GM18951 (cell line): Measurements from ENCODE around the gene GPR160.

Experiments
- POLR2A ChIP-seq: IDR thresholded peaks from 4 replicates; pipeline ENCODE4 v1.6.1; 2011; ENCODE audit warnings: mild to moderate bottlenecking; ENCODE audit not compliant: insufficient read length, insufficient read depth; ENCODE audit errors: extremely low read depth
- in situ Hi-C: fragments of 300-500 bp; cut with MboI; formaldehyde crosslinking; loops from one replicate; pipeline ENCODE4 v1.12.0; 2022; ENCODE audit warnings: low sequenced_read_pairs, mixed read lengths, inconsistent platforms; ENCODE audit not compliant: unreplicated experiment

The GPR160 gene

GRCh38 chr3:170062068-170062467 is 24.3 kb downstream of the GPR160 start:
- in situ Hi-C loops = loop anchor here (25.0 kb wide), 1 partner anchor 750 kb away; no protein-coding TSS in a partner anchor
- TF ChIP-seq POLR2A = no peak

- in situ Hi-C loops = loop anchor here (25.0 kb wide), 1 partner anchor 750 kb away; no protein-coding TSS in a partner anchor
- no peak for TF ChIP-seq POLR2A
These were observed 25.0 kb downstream of the GPR160 start for GRCh38 chr3:170062769-170063168.

DNA sequence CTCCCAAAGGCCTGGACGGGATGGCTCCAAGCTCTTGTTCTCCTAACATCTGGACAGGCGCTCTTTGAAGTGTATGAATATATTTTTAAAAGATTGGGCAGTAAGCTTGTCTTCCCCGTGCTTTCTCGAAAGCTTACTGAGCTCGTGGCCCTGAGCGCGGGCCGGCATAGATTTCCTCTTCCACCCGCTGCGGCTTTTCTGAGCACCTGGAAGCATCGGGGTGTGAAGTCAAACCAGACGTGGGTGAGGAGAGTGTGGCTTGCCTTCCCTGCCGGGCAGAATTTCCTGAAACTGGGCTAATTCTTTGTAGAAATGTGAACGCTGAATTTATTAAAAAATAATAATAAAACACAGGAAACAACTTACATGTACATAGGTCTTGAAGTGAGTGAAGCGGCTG is 25.9 kb downstream of the GPR160 start:
- no peak for TF ChIP-seq POLR2A
- in situ Hi-C loops = loop anchor here (25.0 kb wide), 1 partner anchor 749 kb away; no protein-coding TSS in a partner anchor

- in situ Hi-C loops = loop anchor here (25.0 kb wide), 1 partner anchor 748 kb away; no protein-coding TSS in a partner anchor
- no peak for TF ChIP-seq POLR2A
These were observed 26.3 kb downstream of the GPR160 start for GRCh38 chr3:170064108-170064507.

DNA sequence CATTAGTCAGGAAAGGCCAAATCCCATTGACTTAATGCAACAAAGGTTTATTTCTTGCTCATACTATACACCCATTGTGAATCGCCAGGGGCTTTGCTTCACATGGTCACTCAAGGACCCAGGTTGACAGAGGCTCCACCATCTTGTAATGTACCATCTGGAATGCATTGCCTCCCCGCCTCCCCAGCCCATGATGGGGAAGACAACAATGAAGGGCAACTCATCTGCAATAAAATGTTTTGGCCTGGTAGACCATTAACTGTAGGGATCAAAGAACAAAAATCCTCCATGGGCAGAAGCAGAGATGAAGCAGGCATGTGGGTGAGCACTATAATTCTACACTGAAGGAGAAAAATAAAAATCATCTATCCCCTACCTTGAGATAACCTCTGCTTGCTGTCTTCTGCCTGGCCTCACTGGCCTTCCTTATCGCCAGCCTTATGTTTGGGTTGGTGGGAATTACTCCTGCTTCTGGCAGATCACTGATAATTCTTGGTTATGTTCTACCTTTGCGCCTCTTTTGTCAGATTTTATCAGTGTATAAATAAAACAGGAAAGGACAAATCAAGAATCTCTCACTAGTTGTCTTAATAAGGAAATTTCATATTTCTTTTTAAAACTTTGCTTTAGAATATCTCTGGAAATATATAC is 37.8 kb downstream of the GPR160 start:
- in situ Hi-C loops = no loop called here
- no peak for TF ChIP-seq POLR2A

DNA sequence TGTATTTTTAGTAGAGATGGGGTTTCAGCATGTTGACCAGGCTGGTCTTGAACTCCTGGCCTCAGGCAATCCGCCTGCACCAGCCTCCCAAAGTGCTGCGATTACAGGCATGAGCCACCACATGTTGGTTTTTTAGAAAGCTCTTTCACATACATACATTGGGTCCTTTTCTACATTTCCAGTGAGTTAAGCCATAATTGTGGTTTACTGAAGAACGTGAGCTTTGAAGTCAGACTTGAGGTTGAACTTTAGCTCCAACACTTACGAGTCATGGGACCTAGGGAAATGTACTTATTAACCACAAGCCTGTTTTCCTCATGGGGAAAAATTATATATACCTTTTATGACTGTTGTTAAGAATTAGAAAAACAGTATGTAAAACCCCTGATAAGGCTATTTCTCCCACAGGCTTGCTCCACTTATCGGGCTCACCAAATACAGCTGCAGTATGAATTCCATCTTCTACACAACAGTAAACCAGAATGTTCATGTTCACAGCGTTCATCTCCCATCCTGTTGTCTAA is 39.0 kb downstream of the GPR160 start:
- in situ Hi-C loops = no loop called here
- no peak for TF ChIP-seq POLR2A

GRCh38 chr3:170077361-170077760 is 39.6 kb downstream of the GPR160 start:
- no peak for TF ChIP-seq POLR2A
- in situ Hi-C loops = no loop called here

GRCh38 chr3:170078620-170079281 is 41.0 kb downstream of the GPR160 start:
- TF ChIP-seq POLR2A = no peak
- in situ Hi-C loops = no loop called here

GRCh38 chr3:170079536-170080165 is 41.9 kb downstream of the GPR160 start:
- no peak for TF ChIP-seq POLR2A
- in situ Hi-C loops = no loop called here

DNA sequence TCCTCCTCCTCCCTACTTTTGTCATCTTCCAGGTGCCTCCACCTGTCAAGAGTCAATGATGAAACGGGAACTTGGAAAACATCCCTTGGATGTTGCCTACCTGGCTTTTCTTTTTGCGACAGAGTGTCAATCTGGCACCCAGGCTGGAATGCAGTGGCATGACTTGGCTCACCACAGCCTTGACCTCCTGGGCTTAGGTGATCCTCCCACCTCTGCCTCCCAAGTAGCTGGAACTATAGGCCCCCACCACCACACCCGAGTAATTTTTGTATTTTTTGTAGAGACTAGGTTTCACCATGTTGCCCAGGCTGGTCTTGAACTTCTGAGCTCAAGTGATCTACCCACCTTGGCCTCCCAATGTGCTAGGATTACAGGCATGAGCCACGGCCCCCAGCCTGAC is 42.8 kb downstream of the GPR160 start:
- no peak for TF ChIP-seq POLR2A
- in situ Hi-C loops = no loop called here

- in situ Hi-C loops = no loop called here
- TF ChIP-seq POLR2A = no peak
These were observed 43.4 kb downstream of the GPR160 start for GRCh38 chr3:170081079-170081741.

GRCh38 chr3:170083343-170083742 is 45.5 kb downstream of the GPR160 start:
- in situ Hi-C loops = no loop called here
- TF ChIP-seq POLR2A = no peak

DNA sequence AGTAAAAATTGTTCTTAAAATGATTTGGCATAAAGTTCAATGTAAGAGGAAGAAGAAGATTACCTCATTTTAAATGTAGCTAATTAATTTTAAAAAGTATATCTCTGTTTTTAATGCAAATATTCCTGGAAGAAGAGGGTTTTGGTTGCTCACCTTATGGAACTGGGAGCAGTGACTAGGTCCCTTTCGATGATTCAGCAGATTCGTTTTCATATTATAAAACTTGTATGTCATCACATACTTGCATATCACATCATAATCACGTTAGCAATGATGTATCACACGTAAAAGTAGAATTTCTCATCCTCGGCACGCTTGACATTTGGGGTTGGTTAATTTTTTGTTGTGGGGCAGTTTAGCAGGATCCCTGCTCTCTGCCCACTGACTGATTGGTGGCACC is 47.6 kb downstream of the GPR160 start:
- in situ Hi-C loops = no loop called here
- no peak for TF ChIP-seq POLR2A
